Measurements from ENCODE around the gene PDPK1. TPM values are rescaled to one million over a fixed set of nuclear protein-coding genes. Genes with fewer than 3 reads are reported as not detected.
A peak's percentile ranks its signal among the peaks of the same experiment; 100 is the strongest.

PDPK1 gene
- total RNA-seq, 2 donors from 2014 or later = 25.0 to 29.5 TPM

DNA sequence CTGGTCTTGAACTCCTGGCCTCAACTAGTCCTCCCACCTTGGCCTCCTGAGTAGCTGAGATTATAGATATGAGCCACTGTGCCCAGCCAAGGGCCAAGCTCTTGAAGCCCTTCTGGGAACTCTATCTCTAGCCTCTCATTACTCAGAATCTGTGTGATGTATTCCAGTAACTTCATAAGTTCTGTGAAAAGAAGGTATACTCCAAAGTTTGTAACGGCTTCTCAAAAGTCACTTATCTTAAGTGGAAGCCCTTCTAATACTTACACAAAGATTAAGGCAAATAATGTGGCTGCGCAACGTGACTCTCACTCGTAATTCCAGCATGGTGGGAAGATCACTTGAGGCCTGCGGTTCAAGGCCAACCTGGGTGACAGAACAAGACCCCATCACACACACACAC, 43.2 kb upstream of the PDPK1 start:
- Histone ChIP-seq H3K27ac (no peak overlapping the region), H3K36me3 (peaks cover 7% of the 10 kb centered on the region), H3K4me3 (no peak overlapping the region), H3K4me1 (peaks cover 0 to 29% of the 10 kb centered on the region in 2 donors), H3K27me3 (no peaks in the 10 kb centered on the region), H3K9me3 (no peaks in the 10 kb centered on the region)
- TF ChIP-seq, protein P1, sequence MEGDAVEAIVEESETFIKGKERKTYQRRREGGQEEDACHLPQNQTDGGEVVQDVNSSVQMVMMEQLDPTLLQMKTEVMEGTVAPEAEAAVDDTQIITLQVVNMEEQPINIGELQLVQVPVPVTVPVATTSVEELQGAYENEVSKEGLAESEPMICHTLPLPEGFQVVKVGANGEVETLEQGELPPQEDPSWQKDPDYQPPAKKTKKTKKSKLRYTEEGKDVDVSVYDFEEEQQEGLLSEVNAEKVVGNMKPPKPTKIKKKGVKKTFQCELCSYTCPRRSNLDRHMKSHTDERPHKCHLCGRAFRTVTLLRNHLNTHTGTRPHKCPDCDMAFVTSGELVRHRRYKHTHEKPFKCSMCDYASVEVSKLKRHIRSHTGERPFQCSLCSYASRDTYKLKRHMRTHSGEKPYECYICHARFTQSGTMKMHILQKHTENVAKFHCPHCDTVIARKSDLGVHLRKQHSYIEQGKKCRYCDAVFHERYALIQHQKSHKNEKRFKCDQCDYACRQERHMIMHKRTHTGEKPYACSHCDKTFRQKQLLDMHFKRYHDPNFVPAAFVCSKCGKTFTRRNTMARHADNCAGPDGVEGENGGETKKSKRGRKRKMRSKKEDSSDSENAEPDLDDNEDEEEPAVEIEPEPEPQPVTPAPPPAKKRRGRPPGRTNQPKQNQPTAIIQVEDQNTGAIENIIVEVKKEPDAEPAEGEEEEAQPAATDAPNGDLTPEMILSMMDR (IDR thresholded peaks at IDR 0.05) = no peak
- no peak for DNase-seq (ENCODE audit: low spot score)

DNA sequence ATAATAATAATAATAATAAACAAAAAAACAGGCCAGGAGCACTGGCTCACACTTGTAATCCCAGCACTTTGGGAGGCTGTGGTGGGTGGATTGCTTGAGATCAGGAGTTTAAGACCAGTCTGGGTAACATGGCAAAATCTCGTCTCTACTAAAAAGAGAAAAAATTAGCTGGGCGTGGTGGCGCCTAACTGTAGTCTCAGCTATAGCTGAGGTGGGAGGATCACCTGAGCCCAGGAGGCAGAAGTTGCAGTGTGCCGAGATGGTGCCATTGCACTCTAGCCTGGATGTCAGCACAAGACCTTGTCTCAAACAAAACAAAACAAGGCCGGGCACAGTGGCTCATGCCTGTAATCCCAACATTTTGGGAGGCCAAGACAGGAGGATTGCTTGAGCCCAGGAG, 42.8 kb upstream of the PDPK1 start:
- Histone ChIP-seq H3K4me3 (no peak overlapping the region), H3K27ac (no peak overlapping the region), H3K9me3 (no peaks in the 10 kb centered on the region), H3K4me1 (peaks cover 0 to 29% of the 10 kb centered on the region in 2 donors), H3K27me3 (no peaks in the 10 kb centered on the region), H3K36me3 (peaks cover 7% of the 10 kb centered on the region)
- TF ChIP-seq, protein P1 (IDR thresholded peaks at IDR 0.05) = no peak
- DNase-seq (ENCODE audit: low spot score) = no peak

DNA sequence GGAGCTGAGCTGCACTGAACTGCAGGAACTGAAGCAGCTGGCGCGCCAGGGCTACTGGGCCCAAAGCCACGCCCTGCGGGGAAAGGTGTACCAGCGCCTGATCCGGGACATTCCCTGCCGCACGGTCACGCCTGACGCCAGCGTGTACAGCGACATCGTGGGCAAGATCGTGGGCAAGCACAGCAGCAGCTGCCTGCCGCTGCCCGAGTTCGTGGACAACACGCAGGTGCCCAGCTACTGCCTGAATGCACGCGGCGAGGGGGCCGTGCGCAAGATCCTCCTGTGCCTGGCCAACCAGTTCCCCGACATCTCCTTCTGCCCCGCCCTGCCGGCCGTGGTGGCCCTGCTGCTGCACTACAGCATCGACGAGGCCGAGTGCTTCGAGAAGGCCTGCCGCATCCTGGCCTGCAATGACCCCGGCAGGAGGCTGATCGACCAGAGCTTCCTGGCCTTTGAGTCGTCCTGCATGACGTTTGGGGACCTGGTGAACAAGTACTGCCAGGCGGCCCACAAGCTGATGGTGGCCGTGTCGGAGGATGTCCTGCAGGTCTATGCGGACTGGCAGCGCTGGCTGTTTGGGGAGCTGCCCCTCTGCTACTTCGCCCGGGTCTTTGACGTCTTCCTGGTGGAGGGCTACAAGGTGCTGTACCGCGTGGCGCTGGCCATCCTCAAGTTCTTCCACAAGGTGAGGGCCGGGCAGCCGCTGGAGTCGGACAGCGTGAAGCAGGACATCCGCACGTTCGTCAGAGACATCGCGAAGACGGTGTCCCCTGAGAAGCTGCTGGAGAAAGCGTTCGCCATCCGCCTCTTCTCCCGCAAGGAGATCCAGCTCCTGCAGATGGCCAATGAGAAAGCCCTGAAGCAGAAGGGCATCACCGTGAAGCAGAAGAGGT, 41.4 kb upstream of the PDPK1 start:
- H3K27me3 ChIP-seq = no peaks in the 10 kb centered on the region
- H3K36me3 ChIP-seq = peaks cover 7% of the 10 kb centered on the region
- peak overlapping the region in 1 of 2 donors; percentile 38 for H3K27ac ChIP-seq
- DNase-seq (ENCODE audit: low spot score) = no peak
- no peaks in the 10 kb centered on the region for H3K9me3 ChIP-seq
- H3K4me1 ChIP-seq = peaks cover 0 to 35% of the 10 kb centered on the region in 2 donors
- TF ChIP-seq, protein P1 (IDR thresholded peaks at IDR 0.05) = no peak
- no peak overlapping the region for H3K4me3 ChIP-seq

DNA sequence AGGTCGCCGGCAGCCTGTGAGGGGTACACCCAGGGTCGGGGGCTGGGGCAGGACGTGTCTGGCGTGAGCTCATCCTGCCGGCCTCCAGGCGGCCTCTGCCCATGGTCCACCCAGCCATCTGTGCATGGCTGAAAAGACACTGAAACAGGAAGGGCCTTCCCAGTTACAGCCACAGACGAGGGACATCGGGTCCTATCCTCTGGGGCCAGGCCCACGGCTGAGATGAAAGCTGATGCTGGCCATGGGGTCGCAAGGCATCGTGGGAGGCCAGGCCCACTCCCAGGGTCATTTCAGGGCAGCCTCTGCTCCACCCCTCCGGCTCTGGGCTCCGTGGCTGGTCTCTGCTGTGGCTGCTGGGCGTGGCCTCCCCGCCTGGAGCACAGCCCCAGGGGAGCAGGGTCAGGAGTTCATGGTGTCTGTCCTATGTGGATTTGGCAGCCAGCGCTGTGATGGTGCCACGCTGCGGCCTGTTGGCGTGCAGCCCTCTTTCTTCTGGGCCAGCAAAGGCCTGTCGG, 40.6 kb upstream of the PDPK1 start:
- TF ChIP-seq, protein P1 (IDR thresholded peaks at IDR 0.05) = no peak
- no peak for DNase-seq (ENCODE audit: low spot score)
- H3K9me3 ChIP-seq = no peaks in the 10 kb centered on the region
- no peaks in the 10 kb centered on the region for H3K27me3 ChIP-seq
- H3K27ac ChIP-seq = peak overlapping the region in 1 of 2 donors; percentile 38
- H3K4me1 ChIP-seq = peaks cover 0 to 42% of the 10 kb centered on the region in 2 donors
- H3K4me3 ChIP-seq = no peak overlapping the region
- peaks cover 7% of the 10 kb centered on the region for H3K36me3 ChIP-seq

DNA sequence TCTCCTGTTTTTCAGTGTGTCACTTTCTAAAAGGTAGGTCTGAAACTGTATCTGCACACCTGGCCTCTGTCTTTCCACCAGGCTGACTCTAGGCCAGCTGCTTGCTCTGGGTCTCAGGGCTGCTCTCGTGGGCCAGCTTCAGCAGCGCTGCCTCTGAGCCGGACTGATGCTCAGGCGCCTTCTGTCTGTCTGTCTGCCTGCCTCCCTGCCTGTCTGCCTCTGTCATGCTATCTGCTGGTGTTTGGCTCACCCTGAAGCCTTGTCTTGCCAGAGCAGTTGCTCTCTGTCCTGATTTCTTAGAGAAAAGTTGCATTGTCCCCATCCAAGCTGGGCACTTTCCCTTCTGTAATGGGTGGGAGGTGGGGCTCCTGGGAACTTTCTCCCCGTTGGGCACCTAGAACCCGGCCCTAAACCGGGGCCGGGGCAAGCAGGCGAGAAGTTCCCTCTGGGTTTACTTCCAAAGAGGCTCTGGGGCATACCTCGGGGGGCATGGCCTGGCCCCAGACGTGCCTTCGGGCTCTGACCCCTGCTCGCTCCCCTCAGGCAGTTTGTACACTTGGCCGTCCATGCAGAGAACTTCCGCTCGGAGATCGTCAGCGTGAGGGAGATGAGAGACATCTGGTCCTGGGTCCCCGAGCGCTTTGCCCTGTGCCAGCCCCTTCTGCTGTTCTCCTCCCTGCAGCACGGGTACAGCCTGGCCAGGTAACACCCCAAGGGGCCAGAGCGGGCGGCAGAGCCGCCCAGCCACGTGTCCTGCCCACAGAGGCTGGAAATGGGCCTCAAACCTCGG, 39.9 kb upstream of the PDPK1 start:
- DNase-seq (ENCODE audit: low spot score) = no peak

More for the DNA sequence above, 39.9 kb upstream of the PDPK1 start:
- peak overlapping the region; percentile 10 to 38 for H3K27ac ChIP-seq
- peaks cover 7% of the 10 kb centered on the region for H3K36me3 ChIP-seq
- no peaks in the 10 kb centered on the region for H3K27me3 ChIP-seq
- peaks cover 0 to 49% of the 10 kb centered on the region in 2 donors for H3K4me1 ChIP-seq
- H3K9me3 ChIP-seq = no peaks in the 10 kb centered on the region
- TF ChIP-seq, protein P1 (IDR thresholded peaks at IDR 0.05) = no peak
- H3K4me3 ChIP-seq = no peak overlapping the region

Data from right atrium auricular region (tissue), 2 donors.